ENCODE measurements around the gene FTCD. TPM values are rescaled to one million over a fixed set of nuclear protein-coding genes. Genes with fewer than 3 reads are reported as not detected.

Gene FTCD
- total and polyA plus RNA-seq, 2 donors (not counting 1 experiment from before 2014, with no cell fraction given): 0.27 to 1.3 TPM

- no peak for DNase-seq (ENCODE audit: low read depth in 2 of 2)
- Histone ChIP-seq H4K20me1 (ENCODE audit: control insufficient read depth, extremely low read depth, insufficient read depth, low read length) (no peaks in the 10 kb centered on the region), H3K4me1 (ENCODE audit: control insufficient read depth, extremely low read depth, insufficient read depth, low read length) (no peaks in the 10 kb centered on the region), H3K36me3 (ENCODE audit: control insufficient read depth, insufficient read depth, low read length) (peaks cover 79% of the 10 kb centered on the region), H3K9ac (ENCODE audit: insufficient read depth, low read length) (no peak overlapping the region), H3K79me2 (ENCODE audit: control insufficient read depth, insufficient read depth, low read length) (peaks cover 35% of the 10 kb centered on the region), H3K27ac (ENCODE audit: insufficient read depth, low read length) (no peak overlapping the region), H3K4me2 (ENCODE audit: extremely low read depth, insufficient read depth, low read length) (no peak overlapping the region), H2AFZ (ENCODE audit: low read length) (no peak overlapping the region), H3K27me3 (ENCODE audit: control insufficient read depth, insufficient read depth, low read length) (no peaks in the 10 kb centered on the region), H3K9me3 (ENCODE audit: control insufficient read depth, insufficient read depth, low read depth, low read length) (no peaks in the 10 kb centered on the region), H3K4me3 (replicated peaks in 1 of 4; ENCODE audit: control extremely low read depth in 1 of 4, insufficient read depth in 1 of 4, low read depth in 3 of 4, low read length in 4 of 4) (no peak overlapping the region)
- TF ChIP-seq EZH2 (IDR thresholded peaks at IDR 0.05; ENCODE audit: low read length, missing control alignments) (no peak), CTCF (conservative IDR thresholded peaks at IDR 0.05 in 1 of 2, IDR thresholded peaks at IDR 0.05 in 1 of 2; ENCODE audit: low read depth in 1 of 2, low read length in 2 of 2) (no peak)
These were observed 33.8 kb downstream of the FTCD start for GRCh38 chr21:46121286-46122221.

GRCh38 chr21:46120301-46121285 is 34.8 kb downstream of the FTCD start:
- Histone ChIP-seq H3K79me2 (ENCODE audit: control insufficient read depth, insufficient read depth, low read length) (peaks cover 38% of the 10 kb centered on the region), H3K9me3 (ENCODE audit: control insufficient read depth, insufficient read depth, low read depth, low read length) (no peaks in the 10 kb centered on the region), H4K20me1 (ENCODE audit: control insufficient read depth, extremely low read depth, insufficient read depth, low read length) (no peaks in the 10 kb centered on the region), H3K4me2 (ENCODE audit: extremely low read depth, insufficient read depth, low read length) (no peak overlapping the region), H3K36me3 (ENCODE audit: control insufficient read depth, insufficient read depth, low read length) (peaks cover 79% of the 10 kb centered on the region), H3K9ac (ENCODE audit: insufficient read depth, low read length) (no peak overlapping the region), H3K27me3 (ENCODE audit: control insufficient read depth, insufficient read depth, low read length) (no peaks in the 10 kb centered on the region), H3K27ac (ENCODE audit: insufficient read depth, low read length) (no peak overlapping the region), H3K4me3 (replicated peaks in 1 of 4; ENCODE audit: control extremely low read depth in 1 of 4, insufficient read depth in 1 of 4, low read depth in 3 of 4, low read length in 4 of 4) (no peak overlapping the region), H3K4me1 (ENCODE audit: control insufficient read depth, extremely low read depth, insufficient read depth, low read length) (no peaks in the 10 kb centered on the region), H2AFZ (ENCODE audit: low read length) (no peak overlapping the region)
- no peak for TF ChIP-seq CTCF (conservative IDR thresholded peaks at IDR 0.05 in 1 of 2, IDR thresholded peaks at IDR 0.05 in 1 of 2; ENCODE audit: low read depth in 1 of 2, low read length in 2 of 2)
- TF ChIP-seq EZH2 (IDR thresholded peaks at IDR 0.05; ENCODE audit: low read length, missing control alignments): no peak
- DNase-seq (ENCODE audit: low read depth in 2 of 2): no peak

Measured in fibroblast of lung (primary cell).